NT2/D1 (cell line): Measurements from ENCODE around the gene ERMP1.
"Not testable (repeated sequence)": the region's sequence is repeated elsewhere in the genome, so short reads cannot be mapped to it uniquely, and the experiment has no call there.

ENCODE experiments used
- YY1 ChIP-seq: IDR thresholded peaks from 2 replicates; pipeline ENCODE4 v1.6.1; 2011; ENCODE audit not compliant: insufficient read length, insufficient read depth
- ZNF274 ChIP-seq: IDR thresholded peaks from 2 replicates; pipeline ENCODE4 v1.6.1; 2011; ENCODE audit warnings: mild to moderate bottlenecking, low read depth, low read length

GRCh38 chr9:5882244-5883012 is 49.5 kb upstream of the ERMP1 start:
- TF ChIP-seq ZNF274, YY1: not testable (repeated sequence)
